SU-DHL-6 (cell line): ENCODE results near the gene ZNF446.

Experiments
- CTCF ChIP-seq: fragments of 200-600 bp; sonication (generic); IDR thresholded peaks from one replicate; pipeline ENCODE4 v1.5.1; 2017; ENCODE audit warnings: antibody characterized with exemption, mild to moderate bottlenecking, low read length, moderate library complexity; ENCODE audit not compliant: insufficient read depth, poor library complexity, severe bottlenecking
- EZH2phosphoT487 ChIP-seq: fragments of 200-600 bp; sonication (generic), shearing (Covaris generic); conservative IDR thresholded peaks from 2 replicates; pipeline ENCODE4 v1.6.1; 2018; ENCODE audit warnings: mild to moderate bottlenecking, antibody characterized with exemption, low read length, moderate library complexity, mixed read lengths

GRCh38 chr19:58499021-58499927 is 23.1 kb downstream of the ZNF446 start:
- TF ChIP-seq CTCF (peak; percentile 19), EZH2phosphoT487 (no peak)
